ENCODE results near the gene FNDC3B. TPM values are rescaled to one million over a fixed set of nuclear protein-coding genes. Genes with fewer than 3 reads are reported as not detected.

Gene FNDC3B
- total RNA-seq, 2 donors from 2014 or later: 80.6 to 107 TPM

DNA sequence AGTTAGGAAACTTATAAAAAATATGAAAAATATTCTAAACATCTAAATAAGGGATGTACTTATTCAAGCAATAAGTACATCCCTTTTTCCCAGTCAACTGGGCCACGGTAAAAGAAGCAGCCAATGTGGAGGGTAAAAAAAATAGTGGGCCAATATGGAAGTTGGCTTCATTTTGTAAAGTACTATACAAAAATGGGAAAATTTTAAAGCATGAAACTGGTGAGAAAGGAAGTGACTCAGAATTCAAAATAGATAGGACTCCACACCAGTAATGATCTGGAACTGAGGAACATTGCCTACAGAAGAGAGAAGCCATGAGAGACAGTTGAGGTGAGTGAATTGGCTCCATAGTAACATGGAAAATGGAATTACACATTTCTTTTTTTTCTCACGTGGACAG is 108.9 kb downstream of the FNDC3B start:
- TF ChIP-seq, protein P1, sequence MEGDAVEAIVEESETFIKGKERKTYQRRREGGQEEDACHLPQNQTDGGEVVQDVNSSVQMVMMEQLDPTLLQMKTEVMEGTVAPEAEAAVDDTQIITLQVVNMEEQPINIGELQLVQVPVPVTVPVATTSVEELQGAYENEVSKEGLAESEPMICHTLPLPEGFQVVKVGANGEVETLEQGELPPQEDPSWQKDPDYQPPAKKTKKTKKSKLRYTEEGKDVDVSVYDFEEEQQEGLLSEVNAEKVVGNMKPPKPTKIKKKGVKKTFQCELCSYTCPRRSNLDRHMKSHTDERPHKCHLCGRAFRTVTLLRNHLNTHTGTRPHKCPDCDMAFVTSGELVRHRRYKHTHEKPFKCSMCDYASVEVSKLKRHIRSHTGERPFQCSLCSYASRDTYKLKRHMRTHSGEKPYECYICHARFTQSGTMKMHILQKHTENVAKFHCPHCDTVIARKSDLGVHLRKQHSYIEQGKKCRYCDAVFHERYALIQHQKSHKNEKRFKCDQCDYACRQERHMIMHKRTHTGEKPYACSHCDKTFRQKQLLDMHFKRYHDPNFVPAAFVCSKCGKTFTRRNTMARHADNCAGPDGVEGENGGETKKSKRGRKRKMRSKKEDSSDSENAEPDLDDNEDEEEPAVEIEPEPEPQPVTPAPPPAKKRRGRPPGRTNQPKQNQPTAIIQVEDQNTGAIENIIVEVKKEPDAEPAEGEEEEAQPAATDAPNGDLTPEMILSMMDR (conservative IDR thresholded peaks at IDR 0.05): no peak
- no peak overlapping the region for H3K9ac ChIP-seq (ENCODE audit: extremely low read depth, low read length, poor library complexity, severe bottlenecking)
- Mint-ChIP-seq H3K27ac (no peak overlapping the region), H3K4me1 (peaks cover 53% of the 10 kb centered on the region), H3K4me3 (no peak overlapping the region), H3K9me3 (no peaks in the 10 kb centered on the region), H3K36me3 (ENCODE audit: low read depth) (peaks cover 19% of the 10 kb centered on the region), H3K27me3 (ENCODE audit: insufficient read depth) (peaks cover 6% of the 10 kb centered on the region)
- no peak for DNase-seq
- no peak overlapping the region for H3K4me3 ChIP-seq (ENCODE audit: low read length)
- 97 to 100% methylated on average over 1 to 2 of the region's 2 CpGs for WGBS, 2 experiments (ENCODE audit: insufficient coverage in 1 of 2, insufficient read length in 1 of 2)
- no peaks in the 10 kb centered on the region for H3K27me3 ChIP-seq (ENCODE audit: control insufficient read depth, insufficient read depth, low read length, poor library complexity, severe bottlenecking)
- peaks cover 36% of the 10 kb centered on the region for H3K36me3 ChIP-seq (ENCODE audit: control insufficient read depth, insufficient read depth, low read length)
- no peak overlapping the region for H3K27ac ChIP-seq (ENCODE audit: low read depth, low read length)
- H3K4me1 ChIP-seq (ENCODE audit: control insufficient read depth, insufficient read depth, low read length): peaks cover 6% of the 10 kb centered on the region
- H3K9me3 ChIP-seq (ENCODE audit: control insufficient read depth, low read length): no peaks in the 10 kb centered on the region

GRCh38 chr3:172148702-172149565 is 109.6 kb downstream of the FNDC3B start:
- WGBS, 2 experiments (ENCODE audit: insufficient coverage in 1 of 2, insufficient read length in 1 of 2): 100% methylated on average over 2 of the region's 3 CpGs; no CpG with 5 or more reads in 1 of the 2 experiments
- Mint-ChIP-seq H3K9me3 (no peaks in the 10 kb centered on the region), H3K4me3 (no peak overlapping the region), H3K4me1 (peaks cover 58% of the 10 kb centered on the region), H3K27ac (no peak overlapping the region), H3K36me3 (ENCODE audit: low read depth) (peaks cover 18% of the 10 kb centered on the region), H3K27me3 (ENCODE audit: insufficient read depth) (peaks cover 4% of the 10 kb centered on the region)
- no peak for DNase-seq
- TF ChIP-seq, protein P1 (conservative IDR thresholded peaks at IDR 0.05): no peak
- Histone ChIP-seq H3K27ac (ENCODE audit: low read depth, low read length) (no peak overlapping the region), H3K27me3 (ENCODE audit: control insufficient read depth, insufficient read depth, low read length, poor library complexity, severe bottlenecking) (no peaks in the 10 kb centered on the region), H3K4me3 (ENCODE audit: low read length) (no peak overlapping the region), H3K9ac (ENCODE audit: extremely low read depth, low read length, poor library complexity, severe bottlenecking) (no peak overlapping the region), H3K36me3 (ENCODE audit: control insufficient read depth, insufficient read depth, low read length) (peaks cover 35% of the 10 kb centered on the region), H3K9me3 (ENCODE audit: control insufficient read depth, low read length) (no peaks in the 10 kb centered on the region), H3K4me1 (ENCODE audit: control insufficient read depth, insufficient read depth, low read length) (peaks cover 9% of the 10 kb centered on the region)

- peaks cover 58% of the 10 kb centered on the region for H3K4me1 Mint-ChIP-seq
- no peak overlapping the region for H3K4me3 ChIP-seq (ENCODE audit: low read length)
- WGBS, 2 experiments (ENCODE audit: insufficient coverage in 1 of 2, insufficient read length in 1 of 2): 87 to 100% methylated on average over 1 to 3 of the region's 3 CpGs
- no peak overlapping the region for H3K27ac Mint-ChIP-seq
- peaks cover 11% of the 10 kb centered on the region for H3K36me3 Mint-ChIP-seq (ENCODE audit: low read depth)
- H3K36me3 ChIP-seq (ENCODE audit: control insufficient read depth, insufficient read depth, low read length): peaks cover 25% of the 10 kb centered on the region
- H3K4me1 ChIP-seq (ENCODE audit: control insufficient read depth, insufficient read depth, low read length): peaks cover 16% of the 10 kb centered on the region
- H3K27me3 Mint-ChIP-seq (ENCODE audit: insufficient read depth): no peaks in the 10 kb centered on the region
- TF ChIP-seq, protein P1 (conservative IDR thresholded peaks at IDR 0.05): no peak
- H3K27ac ChIP-seq (ENCODE audit: low read depth, low read length): no peak overlapping the region
- H3K27me3 ChIP-seq (ENCODE audit: control insufficient read depth, insufficient read depth, low read length, poor library complexity, severe bottlenecking): no peaks in the 10 kb centered on the region
- no peak for DNase-seq
- no peak overlapping the region for H3K4me3 Mint-ChIP-seq
- H3K9me3 Mint-ChIP-seq: no peaks in the 10 kb centered on the region
- no peak overlapping the region for H3K9ac ChIP-seq (ENCODE audit: extremely low read depth, low read length, poor library complexity, severe bottlenecking)
- no peaks in the 10 kb centered on the region for H3K9me3 ChIP-seq (ENCODE audit: control insufficient read depth, low read length)
These were observed 110.9 kb downstream of the FNDC3B start for GRCh38 chr3:172150268-172150667.

All from endodermal cell (in vitro differentiated cells).